Testis (tissue), 2 donors: ENCODE results near the gene CNNM3.

Experiments
- CTCF ChIP-seq, 3 experiments: fragments of 450-650 bp in 2 of 3; fragments of 200-600 bp in 1 of 3; sonication (generic) in 1 of 3; IDR thresholded peaks; one replicate each; pipeline ENCODE4 v1.5.1; 2016 to 2019; ENCODE audit warnings: antibody characterized with exemption in 3 of 3, mild to moderate bottlenecking in 2 of 3, moderate library complexity in 1 of 3
- POLR2A ChIP-seq: fragments of 450-650 bp; IDR thresholded peaks from one replicate; pipeline ENCODE4 v1.6.1; 2017; ENCODE audit warnings: antibody characterized with exemption, mild to moderate bottlenecking, moderate library complexity

GRCh38 chr2:96868555-96869280, 52.6 kb downstream of the CNNM3 start:
- TF ChIP-seq CTCF (IDR thresholded peaks at IDR 0.05) (peak; percentile 41 to 60 (median 48)), POLR2A (no peak)
